Mesendoderm (in vitro differentiated cells): ENCODE measurements around the gene GALNT9.

Experiments used
- DNase-seq: peaks from one replicate; pipeline ENCODE4 v3.0.0; 2013
- H2AK5ac ChIP-seq: 2 replicates; pipeline ENCODE4 v1.6.1; 2013; ENCODE audit warnings: low read length, inconsistent platforms
- H2BK120ac ChIP-seq: 2 replicates; pipeline ENCODE4 v1.6.1; 2013; ENCODE audit warnings: low read depth, mild to moderate bottlenecking, low read length, moderate library complexity, mixed read lengths
- H2BK15ac ChIP-seq: replicated peaks from 2 replicates; pipeline ENCODE4 v1.6.1; 2013; ENCODE audit warnings: low read depth, mild to moderate bottlenecking, moderate library complexity
- H2BK5ac ChIP-seq: 2 replicates; pipeline ENCODE4 v1.6.1; 2013; ENCODE audit warnings: low read length, inconsistent platforms
- H3K18ac ChIP-seq: 2 replicates; pipeline ENCODE4 v1.6.1; 2013; ENCODE audit warnings: mild to moderate bottlenecking, low read length, mixed read lengths
- H3K23ac ChIP-seq: one replicate; pipeline ENCODE4 v1.6.1; 2013; ENCODE audit warnings: low read length
- H3K27ac ChIP-seq: 2 replicates; pipeline ENCODE4 v1.5.1; 2013; ENCODE audit warnings: low read depth, mild to moderate bottlenecking, inconsistent platforms, low read length, moderate library complexity
- H3K27me3 ChIP-seq: 2 replicates; pipeline ENCODE4 v1.6.1; 2013; ENCODE audit warnings: low read length, control low read depth, mild to moderate bottlenecking, inconsistent platforms; ENCODE audit not compliant: insufficient read depth, poor library complexity
- H3K36me3 ChIP-seq: 2 replicates; pipeline ENCODE4 v1.6.1; 2013; ENCODE audit warnings: low read length, inconsistent platforms; ENCODE audit not compliant: control insufficient read depth, insufficient read depth
- H3K4ac ChIP-seq: one replicate; pipeline ENCODE4 v1.6.1; 2013; ENCODE audit warnings: low read depth, mild to moderate bottlenecking, low read length, moderate library complexity
- H3K4me1 ChIP-seq: 2 replicates; pipeline ENCODE4 v1.6.1; 2013; ENCODE audit warnings: low read depth, low read length, inconsistent platforms; ENCODE audit not compliant: control insufficient read depth
- H3K4me2 ChIP-seq: 2 replicates; pipeline ENCODE4 v1.6.1; 2013; ENCODE audit warnings: low read length
- H3K4me3 ChIP-seq: 2 replicates; pipeline ENCODE4 v1.5.1; 2013; ENCODE audit warnings: mild to moderate bottlenecking, low read length
- H3K56ac ChIP-seq: one replicate; pipeline ENCODE4 v1.6.1; 2013; ENCODE audit warnings: low read length
- H3K79me1 ChIP-seq: 2 replicates; pipeline ENCODE4 v1.6.1; 2013; ENCODE audit warnings: low read length, inconsistent platforms
- H3K79me2 ChIP-seq: 2 replicates; pipeline ENCODE4 v1.6.1; 2013; ENCODE audit warnings: mild to moderate bottlenecking, low read length; ENCODE audit not compliant: control insufficient read depth, insufficient read depth
- H3K9ac ChIP-seq: 2 replicates; pipeline ENCODE4 v1.6.1; 2013; ENCODE audit warnings: low read length, inconsistent platforms
- H4K5ac ChIP-seq: one replicate; pipeline ENCODE4 v1.6.1; 2013; ENCODE audit warnings: low read length
- H4K8ac ChIP-seq: one replicate; pipeline ENCODE4 v1.6.1; 2013; ENCODE audit warnings: low read depth, mild to moderate bottlenecking, control low read depth, low read length, moderate library complexity
- WGBS: extraction: QIAGEN DNeasy Blood & Tissue Kit; methylation state at CpG from one replicate; pipeline ENCODE4 v1.1.7; 2013; ENCODE audit warnings: low lambda C conversion rate, missing lambda C conversion rate; ENCODE audit not compliant: insufficient coverage; ENCODE audit errors: extremely low coverage; 5-methylcytosine and 5-hydroxymethylcytosine counted together

GALNT9 gene

GRCh38 chr12:132264086-132265010 is 65.0 kb downstream of the GALNT9 start:
- no peak overlapping the region for H2BK120ac ChIP-seq
- DNase-seq = no peak
- H3K4me1 ChIP-seq = no peaks in the 10 kb centered on the region
- no peak overlapping the region for H4K5ac ChIP-seq
- no peak overlapping the region for H3K18ac ChIP-seq
- no peak overlapping the region for H2BK5ac ChIP-seq
- no CpG with 5 or more reads among the region's 49 CpGs for WGBS
- H4K8ac ChIP-seq = no peak overlapping the region
- H3K36me3 ChIP-seq = no peaks in the 10 kb centered on the region
- H3K56ac ChIP-seq = no peak overlapping the region
- no peak overlapping the region for H2BK15ac ChIP-seq
- no peak overlapping the region for H3K9ac ChIP-seq
- no peak overlapping the region for H2AK5ac ChIP-seq
- H3K79me2 ChIP-seq = no peaks in the 10 kb centered on the region
- no peak overlapping the region for H3K23ac ChIP-seq
- H3K27ac ChIP-seq = no peak overlapping the region
- H3K79me1 ChIP-seq = no peaks in the 10 kb centered on the region
- H3K4ac ChIP-seq = no peak overlapping the region
- no peak overlapping the region for H3K4me2 ChIP-seq
- H3K27me3 ChIP-seq = no peaks in the 10 kb centered on the region
- H3K4me3 ChIP-seq = no peak overlapping the region

GRCh38 chr12:132263451-132264049 is 65.8 kb downstream of the GALNT9 start:
- WGBS = no CpG with 5 or more reads among the region's 19 CpGs
- no peaks in the 10 kb centered on the region for H3K79me1 ChIP-seq
- no peaks in the 10 kb centered on the region for H3K79me2 ChIP-seq
- DNase-seq = no peak
- H2BK5ac ChIP-seq = no peak overlapping the region
- H2BK15ac ChIP-seq = no peak overlapping the region
- no peaks in the 10 kb centered on the region for H3K27me3 ChIP-seq
- H3K4me1 ChIP-seq = no peaks in the 10 kb centered on the region
- no peak overlapping the region for H3K9ac ChIP-seq
- H3K23ac ChIP-seq = no peak overlapping the region
- H4K8ac ChIP-seq = no peak overlapping the region
- H3K4me2 ChIP-seq = no peak overlapping the region
- H4K5ac ChIP-seq = no peak overlapping the region
- H3K4me3 ChIP-seq = no peak overlapping the region
- no peak overlapping the region for H3K56ac ChIP-seq
- no peak overlapping the region for H3K18ac ChIP-seq
- H3K4ac ChIP-seq = no peak overlapping the region
- H2BK120ac ChIP-seq = no peak overlapping the region
- H3K36me3 ChIP-seq = no peaks in the 10 kb centered on the region
- H2AK5ac ChIP-seq = no peak overlapping the region
- no peak overlapping the region for H3K27ac ChIP-seq

GRCh38 chr12:132263061-132263360 is 66.4 kb downstream of the GALNT9 start:
- H3K23ac ChIP-seq = no peak overlapping the region
- H3K4me1 ChIP-seq = no peaks in the 10 kb centered on the region
- H3K36me3 ChIP-seq = no peaks in the 10 kb centered on the region
- no peak overlapping the region for H2BK15ac ChIP-seq
- no peaks in the 10 kb centered on the region for H3K27me3 ChIP-seq
- no peak overlapping the region for H2BK5ac ChIP-seq
- no peak overlapping the region for H4K8ac ChIP-seq
- no peaks in the 10 kb centered on the region for H3K79me2 ChIP-seq
- no peak overlapping the region for H3K18ac ChIP-seq
- H3K4me2 ChIP-seq = no peak overlapping the region
- no peak overlapping the region for H3K56ac ChIP-seq
- no peaks in the 10 kb centered on the region for H3K79me1 ChIP-seq
- no peak overlapping the region for H2AK5ac ChIP-seq
- no CpG with 5 or more reads among the region's 8 CpGs for WGBS
- DNase-seq = no peak
- no peak overlapping the region for H3K4me3 ChIP-seq
- no peak overlapping the region for H3K27ac ChIP-seq
- no peak overlapping the region for H3K4ac ChIP-seq
- H4K5ac ChIP-seq = no peak overlapping the region
- H2BK120ac ChIP-seq = no peak overlapping the region
- no peak overlapping the region for H3K9ac ChIP-seq

- H4K5ac ChIP-seq = no peak overlapping the region
- WGBS = no CpG with 5 or more reads among the region's 40 CpGs
- no peak for DNase-seq
- no peak overlapping the region for H3K9ac ChIP-seq
- H3K18ac ChIP-seq = no peak overlapping the region
- H3K4me3 ChIP-seq = no peak overlapping the region
- H2AK5ac ChIP-seq = no peak overlapping the region
- no peaks in the 10 kb centered on the region for H3K79me1 ChIP-seq
- no peak overlapping the region for H3K23ac ChIP-seq
- H2BK5ac ChIP-seq = no peak overlapping the region
- no peaks in the 10 kb centered on the region for H3K36me3 ChIP-seq
- H3K4ac ChIP-seq = no peak overlapping the region
- no peaks in the 10 kb centered on the region for H3K27me3 ChIP-seq
- no peaks in the 10 kb centered on the region for H3K79me2 ChIP-seq
- no peak overlapping the region for H3K4me2 ChIP-seq
- H2BK120ac ChIP-seq = no peak overlapping the region
- H3K4me1 ChIP-seq = no peaks in the 10 kb centered on the region
- no peak overlapping the region for H2BK15ac ChIP-seq
- no peak overlapping the region for H4K8ac ChIP-seq
- no peak overlapping the region for H3K27ac ChIP-seq
- H3K56ac ChIP-seq = no peak overlapping the region
Measured at GRCh38 chr12:132262256-132263060, 66.9 kb downstream of the GALNT9 start.

GRCh38 chr12:132261328-132262138 is 67.9 kb downstream of the GALNT9 start:
- H2AK5ac ChIP-seq = no peak overlapping the region
- no peaks in the 10 kb centered on the region for H3K27me3 ChIP-seq
- H3K18ac ChIP-seq = no peak overlapping the region
- H3K4me2 ChIP-seq = no peak overlapping the region
- no peak overlapping the region for H3K27ac ChIP-seq
- no peak overlapping the region for H3K56ac ChIP-seq
- no peak overlapping the region for H2BK5ac ChIP-seq
- DNase-seq = no peak
- no peak overlapping the region for H3K4ac ChIP-seq
- no peak overlapping the region for H3K23ac ChIP-seq
- H3K79me2 ChIP-seq = no peaks in the 10 kb centered on the region
- no peak overlapping the region for H4K8ac ChIP-seq
- no peaks in the 10 kb centered on the region for H3K4me1 ChIP-seq
- no peaks in the 10 kb centered on the region for H3K36me3 ChIP-seq
- H2BK15ac ChIP-seq = no peak overlapping the region
- H4K5ac ChIP-seq = no peak overlapping the region
- no peak overlapping the region for H3K9ac ChIP-seq
- H3K79me1 ChIP-seq = no peaks in the 10 kb centered on the region
- H3K4me3 ChIP-seq = no peak overlapping the region
- H2BK120ac ChIP-seq = no peak overlapping the region
- no CpG with 5 or more reads among the region's 13 CpGs for WGBS
